Gastroesophageal sphincter (tissue), 4 donors: Measurements from ENCODE around the gene FNTB. TPM values are rescaled to one million over a fixed set of nuclear protein-coding genes. Genes with fewer than 3 reads are reported as not detected.

Experiments
- ATAC-seq: fragments of 150-250 bp; one replicate; pipeline ENCODE4 v1.9.1; 2016; ENCODE audit warnings: mild to moderate bottlenecking, moderate library complexity
- H3K27ac ChIP-seq, 4 donors: fragments of 200-600 bp; sonication (generic) in 3 of 4; 1 replicate in 3 of 4; 2 replicates in 1 of 4; pipeline ENCODE4 v1.5.1; 2016 to 2019
- H3K27me3 ChIP-seq: fragments of 200-600 bp; sonication (generic); one replicate; pipeline ENCODE4 v1.5.1; 2019
- H3K36me3 ChIP-seq, 2 donors: fragments of 200-600 bp; sonication (generic); one replicate each; pipeline ENCODE4 v1.5.1; 2019; ENCODE audit warnings: control low read depth in 1 of 2
- H3K4me1 ChIP-seq, 3 donors: fragments of 200-600 bp; sonication (generic); 1 replicate in 2 of 3; 2 replicates in 1 of 3; pipeline ENCODE4 v1.5.1; 2016 to 2019; ENCODE audit warnings: control low read depth in 2 of 3
- H3K4me3 ChIP-seq, 2 donors: fragments of 200-600 bp; sonication (generic); one replicate each; pipeline ENCODE4 v1.5.1; 2019; ENCODE audit warnings: mild to moderate bottlenecking in 1 of 2, moderate library complexity in 1 of 2
- H3K9me3 ChIP-seq, 3 donors: fragments of 200-600 bp; sonication (generic); one replicate each; pipeline ENCODE4 v1.5.1; 2017 to 2019; ENCODE audit warnings: control low read depth in 2 of 3
- EP300 ChIP-seq: sonication (generic); formaldehyde crosslinking; IDR thresholded peaks from one replicate; pipeline ENCODE4 v1.6.1; 2017; ENCODE audit warnings: antibody characterized with exemption, mild to moderate bottlenecking
- POLR2A ChIP-seq, 2 donors: fragments of 450-650 bp; IDR thresholded peaks; one replicate each; pipeline ENCODE4 v1.6.1; 2017; ENCODE audit warnings: antibody characterized with exemption in 2 of 2, mild to moderate bottlenecking in 2 of 2, moderate library complexity in 1 of 2
- POLR2AphosphoS5 ChIP-seq: sonication (generic); formaldehyde crosslinking; IDR thresholded peaks from one replicate; pipeline ENCODE4 v1.6.1; 2017; ENCODE audit warnings: antibody characterized with exemption
- WGBS, 2 donors: methylation state at CpG; one replicate each; pipeline ENCODE4 v1.1.5; 2018; ENCODE audit warnings: low coverage in 1 of 2; 5-methylcytosine and 5-hydroxymethylcytosine counted together
- total RNA-seq, 4 donors: library from RNA; depleted of rRNA; stranded (reverse); fragments of >200 nt; gene quantifications; one replicate each; pipeline ENCODE4 v1.1.0, GENCODE V29; 2016
- TF ChIP-seq, protein P1 (sequence below), 4 experiments: fragments of 200-600 bp in 2 of 4; fragments of 450-650 bp in 2 of 4; sonication (generic) in 1 of 4; IDR thresholded peaks; one replicate each; pipeline ENCODE4 v1.5.1; 2017 to 2019; ENCODE audit warnings: antibody characterized with exemption in 4 of 4, mild to moderate bottlenecking in 2 of 4, moderate library complexity in 2 of 4

The FNTB gene
- total RNA-seq, 4 donors from 2014 or later: 12.5 to 22.7 (median 17.2) TPM

GRCh38 chr14:64944861-64945260 is 41.8 kb upstream of the FNTB start:
- H3K27me3 ChIP-seq: no peaks in the 10 kb centered on the region
- H3K9me3 ChIP-seq: no peaks in the 10 kb centered on the region
- H3K4me3 ChIP-seq: no peak overlapping the region
- ATAC-seq: no peak
- H3K36me3 ChIP-seq: peaks cover 0 to 70% of the 10 kb centered on the region in 2 donors
- TF ChIP-seq, protein P1, sequence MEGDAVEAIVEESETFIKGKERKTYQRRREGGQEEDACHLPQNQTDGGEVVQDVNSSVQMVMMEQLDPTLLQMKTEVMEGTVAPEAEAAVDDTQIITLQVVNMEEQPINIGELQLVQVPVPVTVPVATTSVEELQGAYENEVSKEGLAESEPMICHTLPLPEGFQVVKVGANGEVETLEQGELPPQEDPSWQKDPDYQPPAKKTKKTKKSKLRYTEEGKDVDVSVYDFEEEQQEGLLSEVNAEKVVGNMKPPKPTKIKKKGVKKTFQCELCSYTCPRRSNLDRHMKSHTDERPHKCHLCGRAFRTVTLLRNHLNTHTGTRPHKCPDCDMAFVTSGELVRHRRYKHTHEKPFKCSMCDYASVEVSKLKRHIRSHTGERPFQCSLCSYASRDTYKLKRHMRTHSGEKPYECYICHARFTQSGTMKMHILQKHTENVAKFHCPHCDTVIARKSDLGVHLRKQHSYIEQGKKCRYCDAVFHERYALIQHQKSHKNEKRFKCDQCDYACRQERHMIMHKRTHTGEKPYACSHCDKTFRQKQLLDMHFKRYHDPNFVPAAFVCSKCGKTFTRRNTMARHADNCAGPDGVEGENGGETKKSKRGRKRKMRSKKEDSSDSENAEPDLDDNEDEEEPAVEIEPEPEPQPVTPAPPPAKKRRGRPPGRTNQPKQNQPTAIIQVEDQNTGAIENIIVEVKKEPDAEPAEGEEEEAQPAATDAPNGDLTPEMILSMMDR (IDR thresholded peaks at IDR 0.05): no peak
- TF ChIP-seq POLR2A (IDR thresholded peaks at IDR 0.05) (no peak), EP300 (no peak), POLR2AphosphoS5 (no peak)
- H3K4me1 ChIP-seq: no peaks in the 10 kb centered on the region
- no peak overlapping the region for H3K27ac ChIP-seq
- 86 to 90% methylated on average over 2 to 4 of the region's 4 CpGs for WGBS, 2 donors

DNA sequence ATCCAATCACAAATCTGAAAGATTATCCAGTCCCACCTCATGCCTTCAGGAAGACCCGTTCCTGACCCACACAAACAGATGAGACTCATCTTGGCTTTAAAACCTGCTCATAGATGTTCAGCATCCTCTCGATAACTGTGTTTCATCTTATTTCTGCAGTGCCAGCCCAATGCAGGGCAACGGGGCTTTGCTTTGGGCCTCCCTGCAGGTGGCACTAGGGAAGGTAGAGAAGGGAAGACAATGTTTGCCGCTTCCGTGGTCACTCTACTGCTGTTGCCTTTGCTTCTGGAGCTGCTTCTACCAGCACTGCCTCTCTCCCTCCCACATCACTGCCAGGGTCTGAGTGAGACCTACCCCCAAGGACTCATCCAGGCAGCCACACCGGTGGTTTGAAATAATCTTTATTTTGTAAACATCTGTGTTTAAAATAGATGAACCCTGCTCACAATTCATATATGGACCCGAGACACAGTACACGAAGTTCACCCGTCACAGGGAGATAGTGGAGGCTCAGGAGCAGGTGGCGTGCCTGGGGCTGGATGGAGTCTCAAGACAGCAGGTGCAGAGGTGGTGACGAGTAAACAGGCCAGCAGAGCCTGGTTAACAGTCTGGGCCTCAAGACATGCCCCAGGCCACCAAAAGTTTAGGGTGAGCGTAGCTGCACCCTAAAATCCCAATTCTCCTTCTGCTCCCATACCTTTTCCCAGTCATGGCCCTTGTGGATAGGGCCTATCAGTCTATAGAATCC is 41.1 kb upstream of the FNTB start:
- no peak for ATAC-seq
- no peaks in the 10 kb centered on the region for H3K9me3 ChIP-seq
- no peaks in the 10 kb centered on the region for H3K27me3 ChIP-seq
- WGBS, 2 donors: 92 to 93% methylated on average over 6 to 12 of the region's 12 CpGs
- no peak overlapping the region for H3K27ac ChIP-seq
- no peak overlapping the region for H3K4me3 ChIP-seq
- H3K36me3 ChIP-seq: peaks cover 0 to 70% of the 10 kb centered on the region in 2 donors
- H3K4me1 ChIP-seq: no peaks in the 10 kb centered on the region
- TF ChIP-seq POLR2A (IDR thresholded peaks at IDR 0.05) (no peak), EP300 (no peak), POLR2AphosphoS5 (no peak)
- TF ChIP-seq, protein P1 (IDR thresholded peaks at IDR 0.05): no peak

- no peak overlapping the region for H3K27ac ChIP-seq
- TF ChIP-seq EP300 (no peak), POLR2AphosphoS5 (no peak), POLR2A (IDR thresholded peaks at IDR 0.05) (no peak)
- TF ChIP-seq, protein P1 (IDR thresholded peaks at IDR 0.05): no peak
- peaks cover 0 to under 1% (median 0%) of the 10 kb centered on the region in 3 donors for H3K4me1 ChIP-seq
- WGBS, 2 donors: 100% methylated on average over 1 of the region's 6 CpGs; no CpG with 5 or more reads in 1 of the 2 donors
- no peak for ATAC-seq
- H3K4me3 ChIP-seq: no peak overlapping the region
- no peaks in the 10 kb centered on the region for H3K27me3 ChIP-seq
- H3K9me3 ChIP-seq: no peaks in the 10 kb centered on the region
- H3K36me3 ChIP-seq: peaks cover 0 to 67% of the 10 kb centered on the region in 2 donors
Observed at GRCh38 chr14:64946310-64947045, 40.2 kb upstream of the FNTB start.

DNA sequence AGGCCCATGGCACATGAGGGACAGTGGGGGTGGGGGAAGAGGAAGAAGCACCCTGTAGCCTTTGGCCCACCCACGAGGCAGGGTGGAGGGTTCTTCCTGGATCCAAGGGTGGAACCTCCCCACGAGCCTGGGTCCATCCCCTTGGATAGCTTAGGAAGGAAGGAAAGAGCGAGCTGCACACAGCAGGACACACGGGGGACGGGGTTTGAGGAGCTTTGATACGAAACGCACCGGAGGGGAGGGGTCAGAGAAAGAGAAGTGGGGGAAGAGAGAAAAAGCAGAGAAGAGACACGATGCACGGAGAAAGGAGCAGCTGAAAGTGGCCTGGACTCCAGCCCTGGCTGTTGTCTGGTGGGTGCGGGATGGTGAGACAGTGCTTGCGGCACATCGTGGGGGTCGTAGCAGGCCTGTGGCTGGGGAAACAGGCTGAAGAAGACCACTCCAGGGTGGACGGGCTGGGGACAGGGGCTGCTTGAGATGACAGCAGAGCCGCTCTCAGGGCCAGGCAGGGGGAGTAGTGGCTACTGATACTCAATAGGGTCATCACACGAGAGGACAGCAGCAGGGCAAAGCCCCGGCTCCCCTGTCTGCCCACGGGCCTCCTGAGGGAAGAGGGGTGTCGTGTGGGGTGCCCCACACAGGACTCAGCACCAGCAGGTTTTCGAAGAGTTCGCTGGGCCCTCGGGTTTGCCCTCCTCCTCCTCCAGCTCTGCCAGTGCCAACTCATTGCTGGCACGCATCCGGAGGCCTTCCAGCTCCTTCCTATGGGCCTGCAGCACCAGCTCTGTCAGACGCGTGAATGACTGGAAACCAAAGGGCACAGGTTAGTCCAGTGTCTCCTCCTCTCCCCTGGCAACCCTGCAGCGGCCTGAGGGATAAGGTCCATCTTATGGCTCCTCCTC is 38.7 kb upstream of the FNTB start:
- H3K36me3 ChIP-seq: peaks cover 0 to 54% of the 10 kb centered on the region in 2 donors
- H3K9me3 ChIP-seq: no peaks in the 10 kb centered on the region
- no peak overlapping the region for H3K27ac ChIP-seq
- H3K4me1 ChIP-seq: peaks cover 0 to 6% (median 0%) of the 10 kb centered on the region in 3 donors
- WGBS, 2 donors: 86 to 95% methylated on average over 4 to 12 of the region's 28 CpGs
- H3K4me3 ChIP-seq: no peak overlapping the region
- TF ChIP-seq, protein P1 (IDR thresholded peaks at IDR 0.05): no peak
- TF ChIP-seq POLR2A (IDR thresholded peaks at IDR 0.05) (no peak), POLR2AphosphoS5 (no peak), EP300 (no peak)
- no peak for ATAC-seq
- H3K27me3 ChIP-seq: no peaks in the 10 kb centered on the region
